GM12873 (cell line): ENCODE results near the gene UBASH3A.
A peak's percentile ranks its signal among the peaks of the same experiment; 100 is the strongest.

Experiments
- CTCF ChIP-seq: IDR thresholded peaks from 2 replicates; pipeline ENCODE4 v1.5.1; 2012; ENCODE audit warnings: low read depth, mild to moderate bottlenecking, moderate library complexity, low read length, control low read depth; ENCODE audit not compliant: insufficient read depth; ENCODE audit errors: missing control alignments

UBASH3A gene

GRCh38 chr21:42406866-42407265 lies 3.2 kb downstream of the UBASH3A start:
- no peak for TF ChIP-seq CTCF

- TF ChIP-seq CTCF, result no peak
Observed at GRCh38 chr21:42407476-42407875, 3.8 kb downstream of the UBASH3A start.

GRCh38 chr21:42409366-42409765 lies 5.7 kb downstream of the UBASH3A start:
- TF ChIP-seq CTCF, result no peak

GRCh38 chr21:42411197-42411869 lies 7.6 kb downstream of the UBASH3A start:
- TF ChIP-seq CTCF, result peak; percentile 15

- no peak for TF ChIP-seq CTCF
Observed at GRCh38 chr21:42411891-42412635, 8.4 kb downstream of the UBASH3A start.

- no peak for TF ChIP-seq CTCF
Observed at GRCh38 chr21:42412636-42412933, 8.9 kb downstream of the UBASH3A start.

GRCh38 chr21:42413093-42413492 lies 9.4 kb downstream of the UBASH3A start:
- TF ChIP-seq CTCF, result no peak
